ENCODE results near the gene HEMGN.
"Not testable (repeated sequence)": the region's sequence is repeated elsewhere in the genome, so short reads cannot be mapped to it uniquely, and the experiment has no call there.

The HEMGN gene, protein sequence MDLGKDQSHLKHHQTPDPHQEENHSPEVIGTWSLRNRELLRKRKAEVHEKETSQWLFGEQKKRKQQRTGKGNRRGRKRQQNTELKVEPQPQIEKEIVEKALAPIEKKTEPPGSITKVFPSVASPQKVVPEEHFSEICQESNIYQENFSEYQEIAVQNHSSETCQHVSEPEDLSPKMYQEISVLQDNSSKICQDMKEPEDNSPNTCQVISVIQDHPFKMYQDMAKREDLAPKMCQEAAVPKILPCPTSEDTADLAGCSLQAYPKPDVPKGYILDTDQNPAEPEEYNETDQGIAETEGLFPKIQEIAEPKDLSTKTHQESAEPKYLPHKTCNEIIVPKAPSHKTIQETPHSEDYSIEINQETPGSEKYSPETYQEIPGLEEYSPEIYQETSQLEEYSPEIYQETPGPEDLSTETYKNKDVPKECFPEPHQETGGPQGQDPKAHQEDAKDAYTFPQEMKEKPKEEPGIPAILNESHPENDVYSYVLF

DNA sequence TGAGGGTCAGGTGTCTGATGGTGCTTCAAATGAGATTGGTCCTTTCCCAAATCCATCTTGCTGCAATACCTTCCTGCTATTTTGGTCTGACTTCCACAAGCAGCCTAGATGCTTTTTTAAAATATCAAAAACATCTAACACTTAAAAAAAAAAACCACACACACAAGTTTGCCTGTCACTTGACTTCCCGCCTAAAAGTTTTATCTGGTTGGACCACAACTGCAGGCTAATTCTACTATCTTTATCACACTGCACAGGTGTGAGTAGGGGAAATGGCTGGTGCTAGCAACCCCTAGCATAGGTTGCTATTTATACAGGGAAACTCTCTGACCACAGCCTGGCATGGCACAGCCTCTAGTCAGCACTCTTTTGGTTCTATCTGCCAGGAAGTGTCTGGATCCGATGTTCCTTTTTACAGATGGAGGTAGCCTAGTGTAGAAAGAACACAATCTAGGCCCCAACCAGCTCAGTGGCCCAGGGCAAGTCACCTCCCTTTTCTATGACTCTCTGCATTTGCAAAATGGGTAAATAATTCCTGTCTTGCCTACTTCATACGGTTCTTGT lies at the start of gene HEMGN:
Gene HEMGN, minus strand, starts transcription at position 92 of the 564 bp plus-strand sequence. Its CDS starts 36 bp downstream, at position 56.
- no peak for DNase-seq (ENCODE audit: low spot score)

DNA sequence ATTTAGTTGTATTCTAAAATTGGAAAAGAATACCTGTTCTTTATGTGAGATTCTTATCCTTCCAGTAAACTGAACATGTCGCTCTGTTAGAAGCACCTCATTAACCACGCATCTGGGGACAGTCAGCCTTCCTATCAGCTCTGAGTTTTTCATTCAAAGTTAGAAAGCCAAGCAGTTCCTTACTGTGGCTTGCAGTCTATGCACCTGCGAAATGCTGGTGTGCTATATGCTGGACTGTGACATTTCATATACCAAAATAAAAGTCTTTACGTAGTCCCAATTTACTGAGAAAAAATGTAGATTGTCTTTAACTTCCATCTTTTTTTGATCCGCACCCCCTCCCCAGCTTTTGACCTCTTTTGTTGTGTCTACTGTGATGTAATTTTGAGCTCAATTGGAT lies 49.5 kb upstream of the HEMGN start:
- no peak for DNase-seq (ENCODE audit: low spot score)

DNA sequence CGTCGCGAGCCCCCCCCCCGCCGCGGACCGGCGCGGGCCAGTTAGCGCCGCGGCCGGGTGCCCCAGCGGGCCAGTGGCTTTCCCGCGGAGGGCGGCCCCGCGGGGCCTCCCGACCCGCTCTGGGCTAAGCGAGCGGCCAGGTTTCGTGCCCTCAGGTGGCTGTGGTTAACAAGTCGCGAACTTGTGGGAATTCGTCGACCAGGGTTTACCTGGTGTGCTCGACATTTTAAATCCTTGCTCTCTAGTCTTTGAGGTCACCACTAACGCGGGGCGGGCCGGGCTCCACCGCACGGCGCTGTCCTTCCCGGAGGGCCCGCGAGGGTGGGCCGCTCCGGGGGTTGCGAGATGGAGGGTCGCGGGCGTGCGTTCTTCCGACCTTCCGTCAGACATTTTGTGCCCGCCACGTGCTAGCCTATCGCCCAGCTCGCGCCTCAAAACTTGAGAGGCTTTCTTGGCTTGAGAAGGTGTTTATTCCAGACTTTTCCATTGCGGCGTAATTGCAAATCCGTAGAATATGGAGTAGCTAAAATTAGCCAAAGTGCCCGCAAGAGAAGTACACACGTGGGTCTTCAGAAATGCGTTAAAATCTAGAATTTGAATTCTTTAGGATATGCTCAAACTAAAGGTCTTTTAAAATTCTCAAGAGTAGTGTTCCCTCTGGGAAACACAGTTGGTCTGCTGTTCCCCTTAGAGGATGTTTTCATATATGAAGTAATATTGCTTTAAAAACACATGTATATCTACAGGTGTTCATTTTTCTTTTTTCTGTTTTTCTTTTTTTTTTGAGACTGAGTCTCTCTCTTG lies 47.3 kb upstream of the HEMGN start:
- no peak for DNase-seq (ENCODE audit: low spot score)

DNA sequence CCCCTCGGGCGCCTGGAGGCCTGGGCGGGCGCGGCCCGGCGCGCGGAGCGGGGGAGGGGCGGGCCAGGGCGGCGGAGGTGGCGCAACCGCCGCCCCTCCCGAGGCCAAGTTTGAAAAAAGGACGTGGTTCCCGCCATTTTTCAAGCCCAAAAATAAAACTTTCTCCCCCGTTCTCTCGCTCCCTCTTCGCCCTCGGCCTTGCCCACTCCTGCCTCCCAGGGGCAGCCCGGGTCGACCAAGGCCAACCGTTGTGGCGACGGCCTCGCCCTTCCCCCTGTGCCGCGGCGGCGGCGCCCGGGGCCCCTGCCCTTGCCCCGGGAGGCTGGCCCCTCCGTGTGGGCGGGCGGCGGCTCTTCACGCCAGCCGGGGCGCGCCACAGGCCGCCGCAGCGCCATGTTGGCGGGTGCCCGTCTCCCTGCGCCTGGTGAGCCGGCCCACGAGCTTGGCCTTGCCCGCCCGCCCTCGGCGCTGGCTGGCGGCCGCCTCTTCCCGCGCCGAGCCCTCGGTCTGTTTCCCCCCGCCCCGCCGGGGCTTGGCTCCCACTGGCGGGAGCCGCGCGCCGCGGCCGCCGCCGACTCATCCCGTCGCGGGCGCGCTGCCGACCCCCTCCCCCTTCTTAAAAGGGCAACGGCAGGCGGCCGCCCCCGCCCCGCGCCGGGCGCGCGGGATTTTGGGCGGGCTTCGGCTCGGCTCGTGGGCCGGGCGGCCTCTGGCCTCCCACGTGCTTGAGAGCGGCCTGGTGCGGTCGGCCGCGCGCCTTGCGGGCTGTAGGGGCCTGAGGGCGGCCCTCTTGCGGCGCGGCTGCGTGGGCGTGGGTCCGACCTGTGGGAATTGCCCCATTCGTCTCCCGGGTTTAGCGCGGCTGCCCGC lies 46.5 kb upstream of the HEMGN start:
- peak; percentile 72 for DNase-seq (ENCODE audit: low spot score)

DNA sequence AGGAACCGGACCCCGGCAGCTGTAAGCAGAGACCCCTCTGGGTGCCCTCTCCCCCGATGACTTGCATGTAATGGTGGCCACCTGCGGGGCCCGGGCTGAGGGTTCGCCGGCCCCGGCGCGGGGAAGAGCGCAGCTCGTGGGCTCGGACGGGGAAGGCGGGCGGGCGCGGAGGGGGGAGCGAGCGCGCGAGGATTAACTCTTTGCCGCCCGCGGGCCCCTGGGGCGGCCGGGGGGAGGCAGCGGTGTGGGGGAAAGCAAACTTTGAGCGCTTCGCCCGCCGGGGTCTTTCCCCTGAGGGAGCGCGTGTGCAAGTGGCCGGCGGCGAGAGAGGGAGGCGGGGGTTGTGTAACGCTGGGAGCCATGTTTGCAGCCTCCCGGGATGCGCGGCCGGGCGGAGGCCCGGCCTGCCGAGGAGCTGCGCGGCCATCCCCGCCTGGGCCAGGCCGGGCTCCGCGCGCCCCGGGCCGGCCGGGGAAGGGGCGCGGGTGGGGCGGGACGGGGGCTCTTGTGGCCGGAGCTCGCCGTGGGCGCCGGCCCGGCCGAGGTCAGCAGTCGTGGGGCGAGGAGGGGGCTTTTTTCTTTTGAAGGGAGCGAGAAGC lies 45.7 kb upstream of the HEMGN start:
- peak; percentile 66 for DNase-seq (ENCODE audit: low spot score)

DNA sequence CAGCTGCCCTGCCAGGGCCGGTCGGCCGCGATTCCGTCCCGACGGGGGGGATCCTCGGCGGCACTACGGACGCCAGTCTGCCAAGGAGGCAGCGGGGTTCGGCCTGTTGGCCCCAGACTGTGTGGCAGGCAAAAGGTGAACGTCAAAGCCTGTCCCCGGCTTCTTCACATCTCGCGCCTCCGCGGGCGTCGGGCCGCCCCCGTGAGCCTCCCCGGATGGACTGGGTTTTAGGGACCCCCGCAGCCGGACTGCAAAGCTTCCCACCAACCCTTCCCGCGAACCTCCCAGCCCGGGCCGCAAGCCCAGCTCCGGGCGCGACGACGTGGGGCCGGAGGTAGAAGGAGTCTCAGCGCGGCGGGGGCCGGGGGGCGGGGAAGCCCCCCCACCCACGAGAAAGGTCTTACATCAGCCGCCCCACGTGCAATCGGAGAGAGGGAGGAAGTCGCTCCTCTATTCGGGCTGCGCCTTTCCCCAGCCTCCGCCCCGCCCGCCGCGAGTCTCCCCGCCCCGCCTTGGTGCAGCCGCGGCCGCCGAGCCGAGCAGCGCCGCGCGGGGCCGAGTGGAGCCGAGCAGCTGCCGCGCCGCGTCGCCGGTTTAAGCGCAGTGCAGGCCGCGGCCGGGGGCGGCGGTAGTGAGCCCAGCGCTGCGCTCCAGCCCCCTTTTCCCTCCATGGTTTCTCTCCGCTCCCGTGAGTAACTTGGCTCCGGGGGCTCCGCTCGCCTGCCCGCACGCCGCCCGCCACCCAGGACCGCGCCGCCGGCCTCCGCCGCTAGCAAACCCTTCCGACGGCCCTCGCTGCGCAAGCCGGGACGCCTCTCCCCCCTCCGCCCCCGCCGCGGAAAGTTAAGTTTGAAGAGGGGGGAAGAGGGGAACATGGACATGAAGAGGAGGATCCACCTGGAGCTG lies 45.0 kb upstream of the HEMGN start, which contains the start of gene ANP32B:
Gene ANP32B, plus strand, starts transcription at position 659 of the 906 bp plus-strand sequence. Its CDS starts 215 bp downstream, at position 874.
- peak; percentile 91 for DNase-seq (ENCODE audit: low spot score)

DNA sequence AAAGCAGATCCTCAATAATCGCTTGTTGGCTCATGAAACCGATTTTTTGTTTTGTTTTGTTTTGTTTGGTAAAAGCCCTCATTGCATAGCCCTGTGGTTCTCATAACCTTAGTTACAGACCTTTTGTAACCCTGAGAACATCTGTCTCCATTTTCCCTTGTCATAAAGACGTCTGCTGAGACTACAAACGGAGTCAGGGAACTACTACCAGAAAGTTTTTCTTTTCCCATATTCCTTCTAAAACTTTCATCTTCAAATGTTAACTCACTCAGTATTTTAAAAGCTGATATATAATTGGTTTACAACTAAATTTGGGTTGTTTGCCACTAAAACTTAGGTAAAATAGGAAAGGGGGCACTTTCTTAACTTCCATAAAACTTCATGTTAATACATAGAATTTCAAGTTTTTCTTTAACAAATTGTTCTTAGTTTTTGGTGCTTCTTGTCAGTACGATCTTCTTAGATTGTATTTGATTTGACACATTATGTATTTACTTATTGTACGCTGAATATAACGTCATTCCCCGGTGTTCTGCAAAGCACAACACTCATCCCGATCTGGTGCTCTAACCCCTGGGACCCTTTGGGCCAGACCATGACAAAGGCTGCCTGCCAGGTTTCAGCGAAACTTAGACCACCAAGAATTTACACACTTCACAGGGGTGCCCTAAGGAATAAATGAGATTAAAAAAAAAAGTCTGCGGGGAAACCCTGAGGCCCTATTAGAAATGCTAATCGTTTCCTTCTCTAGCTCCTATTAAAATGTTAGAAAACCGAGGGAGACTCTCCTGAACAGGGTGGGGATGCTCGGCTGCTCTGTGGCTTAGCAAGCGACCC lies 44.1 kb upstream of the HEMGN start:
- peak; percentile 44 for DNase-seq (ENCODE audit: low spot score)

DNA sequence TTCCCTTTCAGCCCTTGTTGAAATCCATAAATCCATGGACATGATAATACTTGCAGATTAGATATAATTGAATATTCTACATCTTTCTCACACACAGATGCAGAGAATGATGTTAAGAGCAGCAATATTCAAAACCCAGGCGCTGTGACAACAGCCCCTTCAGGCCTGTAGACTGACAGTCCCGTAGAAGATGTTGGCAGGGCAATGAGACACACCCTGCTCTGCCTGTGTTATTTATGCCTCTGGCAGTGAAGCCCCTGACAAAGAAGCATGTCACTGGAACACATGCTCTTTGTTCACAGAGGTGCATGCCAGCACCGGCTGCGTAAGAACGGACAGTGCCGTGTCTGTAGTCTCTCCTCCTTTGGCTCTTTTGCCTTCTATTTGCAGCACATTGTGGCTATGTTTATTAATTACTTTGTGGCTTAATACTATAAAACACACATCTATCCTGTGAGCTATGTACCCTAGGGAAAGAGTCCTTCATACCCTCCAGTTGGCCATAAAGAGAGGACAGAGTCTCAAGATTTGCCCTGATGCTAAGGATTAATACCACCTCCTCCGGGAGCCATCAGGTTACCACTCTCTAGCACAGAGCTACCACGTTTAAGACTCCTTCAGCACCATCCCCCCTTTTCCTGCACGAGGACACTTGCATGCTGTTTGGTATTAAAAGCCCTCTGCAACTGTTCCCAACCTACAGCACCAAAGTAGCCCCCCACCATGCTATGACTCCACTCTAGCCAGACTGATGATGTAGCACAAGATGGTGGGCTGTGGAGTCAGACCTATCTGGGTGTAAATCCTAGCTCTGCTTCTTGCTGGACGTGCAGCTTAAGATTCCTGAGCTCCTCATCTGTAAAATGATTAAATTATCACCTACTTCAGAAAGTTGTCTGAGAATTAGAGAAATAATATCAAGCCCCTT lies 43.2 kb upstream of the HEMGN start:
- DNase-seq (ENCODE audit: low spot score) = peak; percentile 86

DNA sequence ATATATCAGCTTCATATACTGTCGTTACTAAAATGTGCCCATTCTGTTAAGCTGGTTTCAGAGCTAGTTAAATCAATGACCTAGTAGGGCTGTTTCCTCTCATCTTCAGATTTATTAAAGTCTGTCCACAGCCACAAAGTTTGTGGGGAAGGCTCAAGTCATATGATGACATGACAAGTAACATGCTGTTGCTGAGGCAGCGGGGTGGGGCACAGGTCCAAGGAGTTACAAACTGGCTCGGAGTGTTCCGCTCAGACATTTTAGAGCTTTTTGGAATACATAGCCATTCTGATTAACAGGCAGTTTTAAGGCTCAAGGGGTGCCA lies 42.5 kb upstream of the HEMGN start:
- peak; percentile 57 for DNase-seq (ENCODE audit: low spot score)

DNA sequence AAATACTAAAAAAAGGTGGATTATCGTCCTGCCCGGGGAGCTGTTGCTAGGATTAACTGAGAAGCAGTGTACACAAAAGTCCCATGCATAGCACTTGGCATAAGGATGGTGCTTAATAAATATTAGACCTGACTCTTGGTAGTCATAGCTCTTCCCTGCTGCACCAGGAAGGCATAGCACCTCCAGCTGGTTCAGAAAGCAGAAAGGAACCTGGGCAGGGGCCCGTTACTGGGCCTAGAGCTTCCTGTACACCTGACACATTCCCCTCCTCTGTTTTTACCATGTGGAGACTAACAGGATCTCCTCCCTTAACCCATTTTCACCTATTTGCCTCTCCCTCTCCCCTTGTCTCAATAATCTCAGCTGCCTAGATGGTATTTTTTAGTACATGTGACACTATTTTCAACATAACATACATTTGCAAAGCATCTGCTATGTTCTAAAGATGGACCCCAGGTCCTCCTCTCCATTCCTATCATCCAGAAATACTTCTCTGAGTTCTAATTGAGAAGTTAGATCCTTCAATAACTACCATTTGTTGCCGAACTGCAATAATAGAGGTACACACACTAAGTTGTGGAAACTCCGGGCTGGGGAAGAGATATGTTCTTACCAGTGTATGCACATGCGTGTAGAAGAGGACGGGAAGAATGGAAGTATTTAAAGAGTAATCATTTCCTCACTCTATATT lies 42.0 kb upstream of the HEMGN start:
- DNase-seq (ENCODE audit: low spot score) = no peak

DNA sequence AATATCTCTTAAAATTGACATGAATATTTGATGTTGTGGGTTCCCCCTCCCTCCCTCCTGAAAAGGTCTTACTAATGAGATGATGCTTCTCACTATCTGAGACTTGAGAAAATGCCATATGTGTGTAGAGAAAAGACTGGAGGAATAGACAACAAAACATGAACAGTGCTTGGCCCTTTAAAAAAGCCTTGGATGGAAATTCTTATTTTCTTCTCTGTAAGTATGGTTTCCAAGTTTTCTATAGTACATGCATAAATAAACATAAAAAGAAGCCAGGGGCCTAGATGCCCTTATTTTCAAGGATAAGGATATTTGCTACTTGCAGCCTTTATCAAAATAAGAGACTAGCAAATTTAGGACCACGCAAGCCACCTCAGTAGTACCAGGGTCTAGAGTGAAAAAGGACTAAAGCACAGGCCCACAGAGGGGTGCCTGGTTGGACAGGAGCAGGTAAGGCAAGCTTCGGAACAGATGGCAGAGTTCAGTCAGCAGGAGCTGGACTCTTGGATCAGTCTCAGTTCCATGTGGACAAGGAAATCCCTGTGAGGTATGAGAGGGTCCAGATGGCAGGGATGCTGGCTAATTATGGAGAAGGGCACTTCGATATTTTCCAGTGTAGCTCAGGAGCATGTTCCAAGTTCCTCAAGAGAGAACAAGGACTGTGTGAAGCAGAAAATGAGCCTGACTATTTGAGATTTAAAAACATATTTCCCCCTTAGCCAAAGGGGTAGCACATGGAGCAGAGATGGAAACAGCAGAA lies 40.6 kb upstream of the HEMGN start:
- DNase-seq (ENCODE audit: low spot score) = no peak

DNA sequence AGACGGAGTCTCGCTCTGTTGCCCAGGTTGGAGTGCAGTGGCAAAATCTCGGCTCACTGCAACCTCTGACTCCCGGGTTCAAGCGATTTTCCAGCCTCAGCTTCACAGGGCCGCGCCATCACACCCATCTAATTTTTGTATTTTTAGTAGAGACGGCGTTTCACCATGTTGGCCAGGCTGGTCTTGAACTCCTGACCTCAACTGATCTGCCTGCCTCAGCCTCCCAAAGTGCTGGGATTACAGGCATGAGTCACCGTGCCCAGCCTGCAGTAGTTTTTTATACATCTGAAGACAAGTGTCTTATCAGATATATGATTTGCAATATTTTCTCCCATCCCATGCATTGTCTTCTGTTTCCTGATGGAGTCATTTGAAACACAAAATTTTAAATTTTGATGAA lies 38.7 kb upstream of the HEMGN start:
- DNase-seq (ENCODE audit: low spot score) = not testable (repeated sequence)

DNA sequence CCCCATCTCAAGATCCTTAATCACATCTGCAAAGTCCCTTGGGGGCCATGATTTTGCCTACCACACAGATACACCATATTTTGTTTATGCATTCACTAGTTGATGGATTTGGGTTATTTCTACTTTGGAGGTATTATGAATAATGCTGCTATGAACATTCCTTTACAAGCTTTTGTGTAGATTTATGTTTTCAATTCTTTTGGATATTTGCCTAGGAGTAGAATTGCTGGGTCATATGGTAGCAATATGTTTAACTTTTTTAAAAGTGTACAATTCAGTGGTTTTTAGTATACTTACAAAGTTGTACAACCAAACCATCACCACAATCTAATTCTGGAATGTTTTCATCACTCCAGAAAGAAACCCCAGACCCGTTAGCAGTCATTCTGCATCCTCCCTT lies 37.4 kb upstream of the HEMGN start:
- no peak for DNase-seq (ENCODE audit: low spot score)

DNA sequence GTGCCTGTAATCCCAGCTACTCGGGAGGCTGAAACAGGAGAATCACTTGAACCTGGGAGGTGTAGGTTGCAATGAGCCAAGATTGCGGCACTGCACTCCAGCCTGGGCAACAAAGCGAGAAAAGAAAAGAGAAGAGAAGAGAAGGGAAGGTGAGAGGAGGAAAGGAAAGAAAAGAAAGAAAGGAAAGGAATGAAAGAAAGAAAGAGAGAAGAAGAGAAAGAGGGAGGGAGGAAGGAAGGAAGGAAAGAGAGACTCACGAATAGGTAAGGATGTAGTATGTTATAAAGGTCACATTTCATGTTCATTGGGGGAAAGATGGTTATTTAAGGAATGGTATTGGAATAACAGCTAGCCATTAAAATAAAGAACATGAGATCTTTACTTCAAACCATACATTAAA lies 34.8 kb upstream of the HEMGN start:
- no peak for DNase-seq (ENCODE audit: low spot score)

DNA sequence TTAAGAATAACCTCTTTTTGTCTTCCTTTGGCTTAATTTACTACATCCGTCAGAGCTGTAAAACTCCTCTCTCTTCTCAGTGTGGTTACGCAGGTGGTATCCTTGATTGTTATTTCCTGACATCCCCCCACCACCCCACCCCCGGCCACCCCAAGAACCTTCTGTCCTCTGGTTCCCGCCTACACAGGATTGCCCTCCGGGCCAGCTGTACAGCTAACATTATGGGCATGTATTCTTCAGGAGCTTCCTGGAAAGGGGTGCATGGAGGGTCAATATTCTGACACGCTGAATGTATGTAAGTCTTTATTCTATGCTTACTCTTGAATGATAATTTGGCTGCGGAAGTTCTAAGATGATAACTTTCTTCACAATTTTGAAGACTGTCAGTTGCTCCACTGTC lies 32.2 kb upstream of the HEMGN start:
- DNase-seq (ENCODE audit: low spot score) = no peak

DNA sequence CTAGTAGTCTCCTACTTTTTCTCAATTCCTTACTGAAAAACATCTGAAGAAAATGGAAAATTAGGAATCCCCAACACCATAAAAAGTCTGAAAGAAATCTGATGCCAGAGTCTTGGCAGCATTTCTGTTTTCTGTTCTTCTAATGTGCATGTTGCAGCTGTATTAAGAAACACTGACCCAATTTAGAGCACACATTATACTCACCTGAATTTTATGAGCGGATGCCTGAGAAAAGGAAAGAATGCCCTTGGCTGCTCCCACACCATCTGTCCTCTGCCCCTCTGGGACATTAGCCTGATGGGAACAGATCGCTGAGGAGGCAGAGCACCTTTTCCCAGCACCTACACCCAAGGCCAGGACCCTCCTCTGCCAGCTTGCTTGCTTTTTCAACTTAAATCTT lies 31.0 kb upstream of the HEMGN start:
- no peak for DNase-seq (ENCODE audit: low spot score)

DNA sequence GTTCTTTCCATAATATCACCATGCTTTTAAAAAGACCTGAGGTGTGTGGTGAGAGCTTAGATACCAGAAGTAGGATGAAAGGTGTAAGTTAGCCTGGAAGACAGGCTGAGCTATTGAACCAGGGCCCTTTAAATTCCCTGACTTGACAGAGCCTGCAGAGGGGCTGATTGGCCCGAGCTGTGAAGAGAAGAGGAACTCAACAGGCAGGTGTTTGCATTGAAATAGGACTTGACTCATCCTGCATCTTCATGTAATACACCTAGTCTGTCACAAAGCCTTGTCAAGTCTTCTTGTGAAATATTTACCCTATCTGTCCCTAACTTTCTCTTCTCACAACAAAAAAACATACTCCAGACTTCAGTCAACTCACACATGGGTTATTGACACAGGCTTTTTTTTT lies 28.5 kb upstream of the HEMGN start:
- DNase-seq (ENCODE audit: low spot score) = no peak

Data from globus pallidus (tissue), 1 donor.